Endothelial cell of umbilical vein (primary cell): ENCODE data around the gene SEZ6.

Experiments used
- EZH2 ChIP-seq: IDR thresholded peaks from 2 replicates; pipeline ENCODE4 v1.6.1; 2012; ENCODE audit warnings: borderline replicate concordance, low read depth, mild to moderate bottlenecking, moderate library complexity, low read length, inconsistent platforms; ENCODE audit not compliant: severe bottlenecking
- POLR2A ChIP-seq: IDR thresholded peaks from 2 replicates; pipeline ENCODE4 v1.6.1; 2012; ENCODE audit warnings: low read depth, mild to moderate bottlenecking, control low read depth, low read length
- TF ChIP-seq, protein P1 (sequence below), 2 donors: IDR thresholded peaks; 1 replicate in 1 of 2; 2 replicates in 1 of 2; pipeline ENCODE4 v1.5.1; 2011; ENCODE audit warnings: low read length in 2 of 2, mild to moderate bottlenecking in 2 of 2, moderate library complexity in 2 of 2, control low read depth in 1 of 2, inconsistent platforms in 1 of 2, low read depth in 1 of 2; ENCODE audit not compliant: insufficient read depth in 1 of 2; ENCODE audit errors: extremely low read depth in 1 of 2

DNA sequence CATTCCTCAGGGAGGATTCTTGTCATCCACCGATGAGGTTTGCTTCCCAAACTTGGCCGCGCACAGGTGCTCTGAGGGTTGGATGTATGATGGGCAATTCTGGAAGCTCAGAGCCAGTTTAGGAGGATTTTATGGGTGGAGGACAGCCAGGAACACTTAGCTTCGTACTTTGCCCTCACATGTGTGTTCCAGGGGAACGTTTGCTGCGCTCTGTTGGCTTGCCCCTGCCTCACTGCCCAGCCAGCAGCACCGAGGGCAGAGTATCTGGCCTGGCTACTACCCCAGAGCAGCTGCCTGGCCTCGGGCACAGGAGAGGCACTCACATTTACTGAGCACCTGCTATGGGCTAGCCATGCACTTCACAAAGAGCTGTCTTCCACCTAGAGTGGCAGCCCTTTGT, 14.1 kb downstream of the SEZ6 start:
- TF ChIP-seq EZH2 (no peak), POLR2A (no peak)
- TF ChIP-seq, protein P1, sequence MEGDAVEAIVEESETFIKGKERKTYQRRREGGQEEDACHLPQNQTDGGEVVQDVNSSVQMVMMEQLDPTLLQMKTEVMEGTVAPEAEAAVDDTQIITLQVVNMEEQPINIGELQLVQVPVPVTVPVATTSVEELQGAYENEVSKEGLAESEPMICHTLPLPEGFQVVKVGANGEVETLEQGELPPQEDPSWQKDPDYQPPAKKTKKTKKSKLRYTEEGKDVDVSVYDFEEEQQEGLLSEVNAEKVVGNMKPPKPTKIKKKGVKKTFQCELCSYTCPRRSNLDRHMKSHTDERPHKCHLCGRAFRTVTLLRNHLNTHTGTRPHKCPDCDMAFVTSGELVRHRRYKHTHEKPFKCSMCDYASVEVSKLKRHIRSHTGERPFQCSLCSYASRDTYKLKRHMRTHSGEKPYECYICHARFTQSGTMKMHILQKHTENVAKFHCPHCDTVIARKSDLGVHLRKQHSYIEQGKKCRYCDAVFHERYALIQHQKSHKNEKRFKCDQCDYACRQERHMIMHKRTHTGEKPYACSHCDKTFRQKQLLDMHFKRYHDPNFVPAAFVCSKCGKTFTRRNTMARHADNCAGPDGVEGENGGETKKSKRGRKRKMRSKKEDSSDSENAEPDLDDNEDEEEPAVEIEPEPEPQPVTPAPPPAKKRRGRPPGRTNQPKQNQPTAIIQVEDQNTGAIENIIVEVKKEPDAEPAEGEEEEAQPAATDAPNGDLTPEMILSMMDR (IDR thresholded peaks at IDR 0.05; ENCODE audit: extremely low read depth in 1 of 2, insufficient read depth in 1 of 2, low read depth in 1 of 2, low read length in 2 of 2), result no peak
